Muscle layer of duodenum (tissue), 2 donors: ENCODE measurements around the gene BTBD6.

ENCODE experiments used
- H3K27ac ChIP-seq: one replicate; pipeline ENCODE4 v1.7.0; 2013; ENCODE audit warnings: mild to moderate bottlenecking, low read length
- H3K27me3 ChIP-seq: one replicate; pipeline ENCODE4 v1.7.0; 2013; ENCODE audit warnings: low read depth, mild to moderate bottlenecking, control low read depth, low read length
- H3K36me3 ChIP-seq, 2 donors: one replicate each; pipeline ENCODE4 v1.7.0; 2013; ENCODE audit warnings: low read length in 2 of 2, control low read depth in 1 of 2, mild to moderate bottlenecking in 1 of 2; ENCODE audit not compliant: insufficient read depth in 2 of 2, control insufficient read depth in 1 of 2
- H3K4me1 ChIP-seq, 2 donors: one replicate each; pipeline ENCODE4 v1.7.0; 2013; ENCODE audit warnings: low read length in 2 of 2, mild to moderate bottlenecking in 2 of 2, control low read depth in 1 of 2, moderate library complexity in 1 of 2; ENCODE audit not compliant: insufficient read depth in 2 of 2, control insufficient read depth in 1 of 2
- H3K4me3 ChIP-seq, 2 donors: one replicate each; pipeline ENCODE4 v1.7.0; 2013; ENCODE audit warnings: low read length in 2 of 2, low read depth in 1 of 2, mild to moderate bottlenecking in 1 of 2
- H3K9me3 ChIP-seq, 2 donors: one replicate each; pipeline ENCODE4 v1.7.0; 2013; ENCODE audit warnings: low read length in 2 of 2, control low read depth in 1 of 2, mild to moderate bottlenecking in 1 of 2; ENCODE audit not compliant: control insufficient read depth in 1 of 2
- donor health status: healthy.

The BTBD6 gene

DNA sequence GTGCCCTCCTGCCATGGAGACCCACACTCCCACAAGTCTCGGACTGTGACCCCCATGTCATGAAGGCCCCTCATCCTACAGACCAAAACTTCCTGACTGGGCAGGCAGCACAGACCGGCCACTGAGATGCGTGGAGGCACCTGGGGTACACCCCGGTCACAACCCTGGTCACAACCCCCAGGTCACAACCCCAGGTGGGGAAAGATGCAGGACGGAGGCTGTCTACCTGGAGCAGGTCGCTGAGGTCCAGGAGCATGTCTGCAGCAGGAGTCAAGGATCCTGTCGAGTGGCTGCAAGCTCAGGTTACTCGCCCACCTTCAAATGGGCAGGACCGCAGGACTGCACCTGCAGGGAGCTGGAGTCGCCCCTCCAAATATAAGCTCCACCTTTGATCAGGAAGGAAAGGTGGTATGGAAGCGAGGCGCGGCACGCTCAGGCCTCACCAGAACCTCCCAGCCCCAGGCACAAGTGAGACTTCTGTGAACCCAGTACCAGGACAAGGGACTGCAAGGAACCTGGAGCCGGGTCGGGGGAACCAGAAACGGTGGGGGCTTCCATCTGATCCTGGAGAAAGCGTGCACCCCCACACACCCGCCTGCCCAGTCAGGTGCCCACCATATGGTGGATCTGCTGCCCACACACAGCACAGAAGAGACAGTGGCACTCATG is 8.1 kb downstream of the BTBD6 start:
- H3K4me3 ChIP-seq: no peak overlapping the region
- H3K27me3 ChIP-seq: no peaks in the 10 kb centered on the region
- H3K36me3 ChIP-seq: peaks cover 1 to 41% of the 10 kb centered on the region in 2 donors
- H3K27ac ChIP-seq: no peak overlapping the region
- H3K4me1 ChIP-seq: no peaks in the 10 kb centered on the region
- no peaks in the 10 kb centered on the region for H3K9me3 ChIP-seq

DNA sequence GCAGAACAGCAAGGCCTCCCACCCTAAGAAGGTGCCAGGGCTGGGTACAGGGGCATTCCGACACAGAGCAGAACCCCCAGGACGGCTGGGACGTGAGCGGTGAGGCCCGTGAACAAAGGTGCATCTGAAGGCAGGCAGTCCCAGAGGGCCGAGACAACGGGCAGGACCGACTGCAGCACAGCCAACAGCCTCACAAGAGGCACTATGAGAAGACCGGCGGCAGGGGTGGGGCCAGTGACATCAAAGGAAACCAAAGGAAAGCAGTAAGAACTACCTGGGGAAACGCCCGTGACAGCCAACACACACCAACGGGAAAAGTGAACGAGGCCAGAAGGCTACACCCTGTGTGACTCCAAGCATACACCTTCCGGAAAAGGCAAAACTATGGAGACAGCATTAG is 9.1 kb downstream of the BTBD6 start:
- Histone ChIP-seq H3K27ac (no peak overlapping the region), H3K4me3 (no peak overlapping the region), H3K27me3 (no peaks in the 10 kb centered on the region), H3K9me3 (no peaks in the 10 kb centered on the region), H3K36me3 (peaks cover 0 to 30% of the 10 kb centered on the region in 2 donors), H3K4me1 (no peaks in the 10 kb centered on the region)

- Histone ChIP-seq H3K27me3 (no peaks in the 10 kb centered on the region), H3K36me3 (peaks cover 0 to 21% of the 10 kb centered on the region in 2 donors), H3K4me1 (no peaks in the 10 kb centered on the region), H3K9me3 (no peaks in the 10 kb centered on the region), H3K27ac (no peak overlapping the region), H3K4me3 (no peak overlapping the region)
Observed at GRCh38 chr14:105258846-105259245, 10.5 kb downstream of the BTBD6 start.

GRCh38 chr14:105260959-105261358 is 12.6 kb downstream of the BTBD6 start:
- Histone ChIP-seq H3K27ac (no peak overlapping the region), H3K36me3 (peaks cover 0 to 20% of the 10 kb centered on the region in 2 donors), H3K9me3 (no peaks in the 10 kb centered on the region), H3K4me1 (no peaks in the 10 kb centered on the region), H3K27me3 (no peaks in the 10 kb centered on the region), H3K4me3 (no peak overlapping the region)

DNA sequence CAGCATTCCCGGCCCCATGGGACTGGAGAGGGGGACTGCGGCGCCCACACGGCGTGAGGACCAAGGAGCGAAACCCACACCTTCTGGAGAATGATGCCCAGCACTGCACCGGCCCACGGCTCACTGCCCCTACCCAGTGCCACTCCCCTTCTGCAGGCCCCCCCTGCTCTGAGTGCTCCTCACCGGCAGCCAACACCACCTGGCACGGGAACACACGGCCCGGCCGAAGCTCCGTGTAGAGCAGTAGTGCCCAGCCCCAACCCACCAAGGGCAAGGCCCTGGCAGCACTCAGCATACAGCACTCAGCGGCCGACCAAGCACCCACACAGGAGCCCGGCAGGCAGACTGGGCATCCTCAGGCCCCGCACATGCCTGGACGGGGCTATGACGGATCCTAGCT is 13.4 kb downstream of the BTBD6 start:
- Histone ChIP-seq H3K4me1 (no peaks in the 10 kb centered on the region), H3K27me3 (no peaks in the 10 kb centered on the region), H3K27ac (no peak overlapping the region), H3K9me3 (no peaks in the 10 kb centered on the region), H3K36me3 (peaks cover 0 to 14% of the 10 kb centered on the region in 2 donors), H3K4me3 (no peak overlapping the region)

DNA sequence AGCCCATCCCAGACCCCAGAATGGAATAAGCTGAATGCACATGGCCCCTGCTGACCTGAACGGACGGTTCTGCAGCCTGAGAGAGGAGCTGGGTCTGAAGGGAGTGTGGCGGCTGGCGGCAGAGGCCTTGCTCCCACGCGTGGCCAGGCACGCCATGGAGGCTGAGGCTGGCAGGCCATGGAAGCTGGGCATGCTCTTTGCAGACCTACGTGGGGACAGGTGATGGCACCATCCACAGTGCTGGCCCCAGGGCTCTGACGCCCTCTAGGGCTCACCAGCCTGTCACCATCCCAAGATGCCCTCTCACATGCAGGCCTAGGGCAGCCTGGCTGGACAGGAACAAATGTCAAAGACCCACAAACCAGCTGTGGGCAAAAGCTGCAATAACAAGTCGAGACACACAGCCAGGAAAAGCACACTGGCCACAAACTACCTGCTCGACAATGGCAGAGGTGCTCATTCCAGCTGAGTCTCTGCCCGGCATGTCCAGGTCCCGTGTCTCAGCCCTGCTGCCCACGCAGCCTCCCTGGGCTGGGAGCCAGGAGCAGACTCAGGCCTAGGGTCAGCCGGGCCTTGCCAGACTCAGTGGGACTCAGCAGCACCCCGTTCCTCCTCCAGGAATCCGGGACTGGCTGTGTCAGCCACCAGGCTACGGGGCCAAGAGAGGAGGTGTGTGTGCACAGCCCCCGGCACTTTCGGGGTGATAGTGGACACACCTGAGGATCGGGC is 19.7 kb downstream of the BTBD6 start:
- no peaks in the 10 kb centered on the region for H3K27me3 ChIP-seq
- no peak overlapping the region for H3K27ac ChIP-seq
- peaks cover 4 to 9% of the 10 kb centered on the region in 2 donors for H3K36me3 ChIP-seq
- H3K4me3 ChIP-seq: no peak overlapping the region
- H3K9me3 ChIP-seq: no peaks in the 10 kb centered on the region
- no peaks in the 10 kb centered on the region for H3K4me1 ChIP-seq

- no peaks in the 10 kb centered on the region for H3K4me1 ChIP-seq
- peaks cover 4 to 9% of the 10 kb centered on the region in 2 donors for H3K36me3 ChIP-seq
- no peak overlapping the region for H3K27ac ChIP-seq
- H3K9me3 ChIP-seq: no peaks in the 10 kb centered on the region
- no peaks in the 10 kb centered on the region for H3K27me3 ChIP-seq
- H3K4me3 ChIP-seq: no peak overlapping the region
Observed at GRCh38 chr14:105268736-105269354, 20.5 kb downstream of the BTBD6 start.

- Histone ChIP-seq H3K27ac (no peak overlapping the region), H3K4me1 (no peaks in the 10 kb centered on the region), H3K4me3 (no peak overlapping the region), H3K27me3 (no peaks in the 10 kb centered on the region), H3K9me3 (no peaks in the 10 kb centered on the region), H3K36me3 (peaks cover 4 to 9% of the 10 kb centered on the region in 2 donors)
Observed at GRCh38 chr14:105269405-105269804, 21.1 kb downstream of the BTBD6 start.

DNA sequence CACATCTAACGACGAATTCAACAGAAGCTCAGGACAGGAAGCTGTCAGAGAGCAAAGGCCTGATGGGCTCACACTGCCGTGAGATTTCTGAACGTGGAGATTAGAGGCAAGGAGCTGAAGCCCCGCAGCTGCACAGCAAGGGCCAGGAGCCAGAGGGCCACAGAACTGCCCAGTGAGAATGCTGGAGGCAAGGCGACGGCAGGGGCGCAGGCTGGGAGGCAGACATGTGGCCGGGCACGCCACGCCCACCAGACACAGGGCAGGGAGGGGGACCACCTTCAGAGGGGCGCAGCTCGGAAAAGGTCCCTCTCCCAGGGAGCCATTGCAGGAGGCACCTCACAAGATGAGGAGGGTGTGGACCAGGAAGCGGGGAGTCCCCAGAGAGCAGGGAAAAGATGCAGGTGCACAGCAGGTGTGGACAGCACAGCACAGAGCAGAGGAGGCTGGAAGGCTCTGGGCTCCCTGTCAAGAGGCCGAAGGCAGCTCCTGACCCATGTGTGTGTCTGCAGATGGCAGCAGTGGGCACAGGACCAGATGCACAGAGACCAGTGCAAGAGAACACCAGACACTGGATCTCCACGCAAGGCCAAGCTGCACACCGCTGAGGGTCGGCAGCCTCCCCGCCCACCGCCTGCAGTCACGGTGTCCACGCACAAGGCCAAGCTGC is 23.0 kb downstream of the BTBD6 start:
- Histone ChIP-seq H3K36me3 (peaks cover 4 to 9% of the 10 kb centered on the region in 2 donors), H3K4me3 (no peak overlapping the region), H3K27me3 (no peaks in the 10 kb centered on the region), H3K27ac (no peak overlapping the region), H3K4me1 (no peaks in the 10 kb centered on the region), H3K9me3 (no peaks in the 10 kb centered on the region)

DNA sequence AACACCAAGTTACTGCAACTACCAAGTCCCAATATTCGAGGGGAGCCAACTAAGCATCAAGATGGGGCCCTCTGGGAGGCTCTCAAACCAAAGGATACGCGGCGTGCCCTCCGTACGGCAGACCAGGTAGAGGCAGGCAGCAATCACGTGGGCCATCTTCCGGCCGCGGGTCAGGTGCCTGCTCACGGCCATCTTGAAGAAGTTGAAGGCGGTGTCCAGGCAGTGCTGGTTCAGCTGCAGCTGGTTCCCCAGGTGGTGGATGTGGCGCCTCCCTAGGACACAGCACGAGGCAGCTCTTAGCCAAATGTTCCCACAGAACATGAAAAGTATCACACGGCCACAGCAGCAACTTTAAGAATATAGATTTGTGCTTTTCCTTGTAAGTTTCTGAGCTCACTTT is 24.3 kb downstream of the BTBD6 start:
- Histone ChIP-seq H3K27me3 (no peaks in the 10 kb centered on the region), H3K36me3 (peaks cover 4 to 8% of the 10 kb centered on the region in 2 donors), H3K4me1 (no peaks in the 10 kb centered on the region), H3K27ac (no peak overlapping the region), H3K9me3 (no peaks in the 10 kb centered on the region), H3K4me3 (no peak overlapping the region)

GRCh38 chr14:105273062-105273461 is 24.7 kb downstream of the BTBD6 start:
- H3K4me3 ChIP-seq: no peak overlapping the region
- H3K27me3 ChIP-seq: no peaks in the 10 kb centered on the region
- no peak overlapping the region for H3K27ac ChIP-seq
- H3K4me1 ChIP-seq: no peaks in the 10 kb centered on the region
- no peaks in the 10 kb centered on the region for H3K9me3 ChIP-seq
- peaks cover 3% of the 10 kb centered on the region in 2 donors for H3K36me3 ChIP-seq
